Lung (tissue), 12 donors: ENCODE results near the gene PPM1F. TPM values are rescaled to one million over a fixed set of nuclear protein-coding genes. Genes with fewer than 3 reads are reported as not detected.

Experiments
- ATAC-seq: fragments of 200-7000 bp; cut with Tn5 transposase; one replicate; pipeline ENCODE4 v1.9.1; 2020; ENCODE audit warnings: moderate number of reproducible peaks; ENCODE audit not compliant: insufficient read depth, low FRiP score
- DNase-seq, 3 donors: peaks; one replicate each; pipeline ENCODE4 v3.0.0-alpha.2; 2013 to 2017
- H3K27ac ChIP-seq, 2 donors: one replicate each; pipeline ENCODE4 v1.5.1; 2013; ENCODE audit warnings: mild to moderate bottlenecking in 2 of 2, moderate library complexity in 2 of 2, control low read depth in 1 of 2, inconsistent platforms in 1 of 2, low read depth in 1 of 2, low read length in 1 of 2
- H3K27me3 ChIP-seq, 3 donors: one replicate each; pipeline ENCODE4 v1.5.1; 2013; ENCODE audit warnings: low read length in 2 of 3; ENCODE audit not compliant: control insufficient read depth in 3 of 3, insufficient read depth in 3 of 3
- H3K36me3 ChIP-seq, 4 donors: one replicate each; pipeline ENCODE4 v1.5.1; 2013; ENCODE audit warnings: low read length in 4 of 4, mild to moderate bottlenecking in 1 of 4, moderate library complexity in 1 of 4; ENCODE audit not compliant: control insufficient read depth in 4 of 4, insufficient read depth in 4 of 4
- H3K4me1 ChIP-seq, 5 donors: one replicate each; pipeline ENCODE4 v1.5.1; 2013; ENCODE audit warnings: low read length in 5 of 5, mild to moderate bottlenecking in 2 of 5, moderate library complexity in 1 of 5; ENCODE audit not compliant: control insufficient read depth in 5 of 5, insufficient read depth in 5 of 5
- H3K4me3 ChIP-seq: one replicate; pipeline ENCODE4 v1.5.1; 2013; ENCODE audit warnings: mild to moderate bottlenecking, control low read depth, moderate library complexity
- H3K9ac ChIP-seq, 2 donors: one replicate each; pipeline ENCODE4 v1.5.1; 2013; ENCODE audit warnings: low read length in 2 of 2, control low read depth in 1 of 2; ENCODE audit not compliant: insufficient read depth in 1 of 2
- H3K9me3 ChIP-seq, 4 donors: one replicate each; pipeline ENCODE4 v1.5.1; 2013; ENCODE audit warnings: low read length in 3 of 4, mild to moderate bottlenecking in 1 of 4, moderate library complexity in 1 of 4; ENCODE audit not compliant: control insufficient read depth in 4 of 4, insufficient read depth in 3 of 4
- CTCF ChIP-seq: IDR thresholded peaks from 2 replicates; pipeline ENCODE4 v1.5.1; 2012; ENCODE audit warnings: mild to moderate bottlenecking; ENCODE audit errors: control extremely low read depth, extremely low read depth
- WGBS, 2 donors: extraction: QIAGEN DNeasy Blood & Tissue Kit; methylation state at CpG; one replicate each; pipeline ENCODE4 v1.1.7; 2013; 5-methylcytosine and 5-hydroxymethylcytosine counted together
- polyA plus RNA-seq, 2 donors: library from polyadenylated mRNA; stranded (reverse); fragments of 200-250 nt; gene quantifications; one replicate each; pipeline ENCODE4 v1.2.1, GENCODE V29; 2013
- total RNA-seq, 2 donors: library from RNA; depleted of rRNA in 1 of 2; stranded (reverse); fragments of >200 nt in 1 of 2; gene quantifications; one replicate each; pipeline ENCODE4 v1.2.1, GENCODE V29; 2014 to 2021
- donor health status: control.
- donor health status: control.
- donor health status: Bipolar disorder and iron deficiency.
- donor health status: healthy.
- donor health status: DM: yes; HTN: yes; CAD: no.

PPM1F gene
- total and polyA plus RNA-seq, 4 donors = 25.8 to 62.4 (median 32.6) TPM

GRCh38 chr22:21994881-21995444, 42.3 kb upstream of the PPM1F start:
- no peak for DNase-seq
- no peak overlapping the region for H3K9ac ChIP-seq
- no peaks in the 10 kb centered on the region for H3K27me3 ChIP-seq
- H3K4me3 ChIP-seq = no peak overlapping the region
- H3K36me3 ChIP-seq = no peaks in the 10 kb centered on the region
- no peak overlapping the region for H3K27ac ChIP-seq
- WGBS, 2 donors = 93 to 100% methylated on average over 3 of the region's 3 CpGs
- H3K4me1 ChIP-seq = no peaks in the 10 kb centered on the region
- H3K9me3 ChIP-seq = no peaks in the 10 kb centered on the region
- TF ChIP-seq CTCF = no peak
- no peak for ATAC-seq

GRCh38 chr22:21992593-21993237, 40.1 kb upstream of the PPM1F start:
- ATAC-seq = no peak
- Histone ChIP-seq H3K36me3 (no peaks in the 10 kb centered on the region), H3K27me3 (no peaks in the 10 kb centered on the region), H3K4me1 (no peaks in the 10 kb centered on the region), H3K9me3 (no peaks in the 10 kb centered on the region), H3K27ac (no peak overlapping the region), H3K4me3 (no peak overlapping the region), H3K9ac (no peak overlapping the region)
- 79 to 80% methylated on average over 7 of the region's 7 CpGs for WGBS, 2 donors
- no peak for DNase-seq
- no peak for TF ChIP-seq CTCF

- 89 to 93% methylated on average over 5 of the region's 5 CpGs for WGBS, 2 donors
- ATAC-seq (no peak), DNase-seq (no peak)
- Histone ChIP-seq H3K9ac (no peak overlapping the region), H3K9me3 (no peaks in the 10 kb centered on the region), H3K27me3 (no peaks in the 10 kb centered on the region), H3K36me3 (no peaks in the 10 kb centered on the region), H3K27ac (no peak overlapping the region), H3K4me1 (no peaks in the 10 kb centered on the region), H3K4me3 (no peak overlapping the region)
- TF ChIP-seq CTCF = no peak
Measured at GRCh38 chr22:21991774-21992173, 39.1 kb upstream of the PPM1F start.

- Histone ChIP-seq H3K4me3 (no peak overlapping the region), H3K9me3 (no peaks in the 10 kb centered on the region), H3K4me1 (no peaks in the 10 kb centered on the region), H3K27me3 (no peaks in the 10 kb centered on the region), H3K9ac (no peak overlapping the region), H3K27ac (no peak overlapping the region), H3K36me3 (no peaks in the 10 kb centered on the region)
- no peak for DNase-seq
- ATAC-seq = no peak
- 88 to 91% methylated on average over 6 of the region's 6 CpGs for WGBS, 2 donors
- TF ChIP-seq CTCF = no peak
Measured at GRCh38 chr22:21991304-21991596, 38.6 kb upstream of the PPM1F start.
